GM19438 (cell line): ENCODE measurements around the gene NF2.

Experiments
- ATAC-seq: cut with Tn5 transposase; IDR thresholded peaks from one replicate; pipeline ENCODE4 v1.9.1; 2021; ENCODE audit warnings: low read depth; ENCODE audit not compliant: unreplicated experiment

Gene NF2

DNA sequence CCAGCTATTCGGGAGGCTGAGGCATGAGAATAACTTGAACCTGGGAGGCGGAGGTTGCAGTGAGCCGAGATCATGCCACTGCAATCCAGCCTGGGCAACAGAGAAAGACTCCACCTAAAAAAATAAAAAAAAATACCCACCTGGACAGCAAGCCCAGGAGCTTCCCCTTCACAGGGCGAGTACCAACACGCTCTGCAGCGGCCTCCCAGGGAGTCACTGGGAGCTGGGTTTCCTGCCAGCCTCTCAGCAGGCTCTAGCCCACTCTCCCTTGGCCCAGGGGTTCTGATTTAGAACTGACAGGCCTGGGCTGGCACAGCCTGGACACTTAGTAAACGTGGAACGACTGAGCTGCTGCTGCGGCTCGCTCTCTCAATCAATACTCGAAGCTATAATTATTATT, 114.4 kb downstream of the NF2 start:
- ATAC-seq, result no peak

DNA sequence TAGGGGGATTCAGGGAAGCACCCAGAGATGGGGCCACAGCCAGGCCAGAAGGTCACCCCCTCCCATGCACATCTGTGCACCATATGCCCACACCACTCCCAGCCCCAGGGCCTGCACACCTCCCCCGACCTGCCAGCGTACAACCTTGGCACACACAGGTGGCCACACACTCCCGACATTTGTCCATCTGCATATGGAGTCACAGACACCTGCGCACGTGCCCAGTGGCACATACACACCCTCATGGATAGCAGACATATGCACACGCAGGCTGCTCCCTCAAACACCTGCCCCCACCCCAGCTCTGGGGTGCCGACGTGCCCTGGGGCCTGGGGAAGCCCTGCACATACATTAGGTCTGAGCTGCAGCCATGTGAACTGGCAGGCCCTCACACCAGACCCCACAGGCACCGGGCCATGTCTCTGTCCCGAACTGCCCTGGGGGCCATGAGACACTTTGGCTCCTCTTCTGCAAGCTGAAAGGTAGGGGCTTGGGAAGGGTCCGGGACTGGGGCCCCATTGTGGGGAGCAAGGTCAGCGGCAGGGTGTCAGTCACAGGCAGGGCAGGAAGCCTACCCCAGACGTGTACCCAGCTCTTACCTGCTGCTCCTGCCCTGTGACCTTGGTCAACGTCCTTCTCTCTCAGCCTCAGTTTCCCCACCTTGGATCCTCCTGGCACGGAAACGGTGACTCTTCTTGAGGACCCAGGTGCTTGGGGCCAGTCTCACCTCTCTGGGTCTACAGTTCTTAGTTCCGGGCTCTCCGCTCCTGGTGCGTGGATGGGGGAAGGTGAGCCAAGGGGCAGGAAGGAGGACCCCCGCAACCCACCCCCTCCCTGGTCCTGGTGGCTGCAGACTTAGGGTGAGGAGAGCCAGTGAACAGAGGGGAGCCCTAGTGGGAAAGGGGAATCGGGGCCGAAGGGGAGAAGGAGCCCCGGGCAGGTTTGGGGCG, 115.8 kb downstream of the NF2 start:
- ATAC-seq, result no peak

DNA sequence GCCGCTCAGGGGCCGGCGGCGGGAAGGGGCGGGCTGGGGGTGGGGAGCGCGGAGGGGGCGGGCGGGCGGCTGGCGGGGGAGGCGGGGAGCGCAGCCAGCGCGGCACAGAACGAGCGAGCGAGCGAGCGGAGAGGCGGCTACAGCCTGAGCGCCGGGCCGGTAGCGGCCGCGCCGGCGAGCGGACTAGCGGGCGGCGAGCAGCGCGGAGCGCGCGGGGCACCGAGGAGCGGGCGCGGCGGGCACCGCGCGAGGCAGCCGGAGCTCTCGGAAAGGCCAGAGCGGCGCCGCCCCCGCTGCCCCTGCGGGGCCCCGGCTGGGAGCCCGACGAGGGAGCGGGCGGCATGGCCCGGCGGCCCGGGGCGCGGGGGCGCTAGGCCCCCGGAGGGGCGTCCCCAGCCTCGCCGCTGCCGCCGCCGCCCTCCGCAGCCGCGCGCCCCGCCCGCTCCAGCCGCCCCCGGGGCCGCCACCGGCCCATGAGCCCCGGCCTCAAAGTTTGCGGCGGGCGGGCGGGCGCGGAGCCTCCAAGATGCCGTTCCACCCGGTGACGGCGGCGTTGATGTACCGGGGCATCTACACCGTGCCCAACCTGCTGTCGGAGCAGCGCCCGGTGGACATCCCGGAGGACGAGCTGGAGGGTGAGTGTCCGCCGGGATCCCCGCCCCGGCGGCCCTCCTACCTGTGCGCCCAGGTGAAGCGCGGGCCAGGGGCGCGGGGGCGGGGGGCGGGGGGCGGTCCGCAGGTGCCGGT, 116.6 kb downstream of the NF2 start, which contains the start of gene CABP7:
Gene CABP7, plus strand, starts transcription at position 105 of the 747 bp plus-strand sequence. Its CDS starts 422 bp downstream, at position 527.
- no peak for ATAC-seq

DNA sequence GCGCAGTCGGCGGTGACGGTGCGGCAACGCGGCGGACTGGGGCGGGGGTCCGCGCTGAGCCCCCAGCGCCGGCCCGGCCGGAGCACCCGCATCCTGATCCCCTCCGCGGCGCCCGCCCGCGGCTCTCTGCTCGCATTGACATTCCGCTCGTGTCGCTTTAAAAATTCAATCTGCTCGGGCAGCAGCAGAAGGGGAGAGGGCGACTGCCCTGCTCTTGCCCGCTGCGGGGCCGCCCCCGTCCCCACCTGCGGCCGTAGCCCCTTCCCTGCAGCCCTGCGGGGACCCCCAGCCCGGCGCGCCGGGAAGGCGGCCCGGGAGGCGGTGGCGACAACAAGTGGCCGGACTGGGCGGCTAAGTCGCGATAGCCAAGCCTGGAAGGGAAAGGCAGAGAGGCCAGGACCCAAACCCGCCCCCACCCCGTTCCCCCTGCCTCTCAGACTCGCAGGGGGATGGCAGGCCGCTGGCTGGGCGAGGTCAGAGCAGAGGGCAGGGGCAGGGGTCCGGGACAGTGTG, 117.4 kb downstream of the NF2 start:
- ATAC-seq, result no peak

DNA sequence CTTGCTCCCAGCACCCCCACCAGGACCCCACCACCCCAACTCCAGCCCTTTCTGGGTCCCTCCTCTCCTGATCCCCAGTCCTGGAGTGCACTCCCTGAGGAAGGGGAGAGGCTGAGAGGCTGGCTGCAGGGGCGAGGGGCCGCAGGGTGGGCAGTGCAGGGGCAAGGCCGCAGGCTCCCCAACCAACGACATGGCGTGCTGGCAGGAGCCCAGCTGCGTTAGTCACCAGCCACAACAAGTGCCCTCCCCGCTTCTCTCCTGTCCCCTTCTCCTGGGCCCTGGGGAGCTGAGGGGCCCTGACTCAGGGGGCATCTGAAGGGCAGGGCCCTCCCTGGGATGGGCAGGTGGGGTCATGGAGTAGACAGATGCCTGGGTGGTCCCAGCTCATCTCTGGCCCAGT, 118.7 kb downstream of the NF2 start:
- ATAC-seq, result no peak

DNA sequence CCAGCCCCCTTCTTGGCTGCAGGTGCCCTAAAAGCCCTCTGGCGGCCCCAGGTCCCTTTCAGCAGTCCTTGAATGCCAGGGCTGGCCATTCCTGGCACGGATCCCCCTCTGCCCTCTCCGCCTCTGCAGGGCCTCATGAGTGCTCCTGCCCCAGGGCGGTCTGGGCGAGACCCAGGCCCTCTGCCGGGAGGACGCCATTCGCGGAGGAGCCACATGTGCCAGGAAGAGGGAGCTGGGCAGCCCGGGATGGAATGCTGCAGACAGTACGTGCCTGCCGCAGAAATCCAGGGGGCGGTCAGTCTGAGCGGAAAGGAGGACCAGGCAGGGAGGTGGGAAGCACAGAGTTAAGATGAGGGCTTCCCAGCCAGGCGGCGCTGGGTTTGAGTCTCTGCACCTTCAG, 119.2 kb downstream of the NF2 start:
- ATAC-seq, result no peak

DNA sequence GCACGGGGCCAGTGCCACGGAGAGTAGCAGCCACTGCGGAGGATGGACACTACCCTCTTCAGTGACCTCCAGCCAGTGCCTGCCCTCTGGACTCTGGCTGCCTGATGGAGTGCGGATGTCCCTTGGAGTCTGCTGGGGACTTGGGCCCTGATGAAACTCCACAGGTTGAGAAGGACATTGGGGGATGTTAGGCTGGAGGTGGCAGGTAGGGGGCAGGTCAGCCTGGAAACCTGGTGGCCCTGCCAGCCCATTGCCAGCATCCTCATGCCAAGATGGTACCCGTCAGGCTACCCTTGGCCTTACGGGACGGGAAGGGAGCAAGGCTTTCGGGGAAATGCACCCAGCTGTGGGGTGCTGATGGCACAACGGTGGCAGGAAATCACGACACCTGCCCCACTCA, 120.3 kb downstream of the NF2 start:
- ATAC-seq, result no peak

DNA sequence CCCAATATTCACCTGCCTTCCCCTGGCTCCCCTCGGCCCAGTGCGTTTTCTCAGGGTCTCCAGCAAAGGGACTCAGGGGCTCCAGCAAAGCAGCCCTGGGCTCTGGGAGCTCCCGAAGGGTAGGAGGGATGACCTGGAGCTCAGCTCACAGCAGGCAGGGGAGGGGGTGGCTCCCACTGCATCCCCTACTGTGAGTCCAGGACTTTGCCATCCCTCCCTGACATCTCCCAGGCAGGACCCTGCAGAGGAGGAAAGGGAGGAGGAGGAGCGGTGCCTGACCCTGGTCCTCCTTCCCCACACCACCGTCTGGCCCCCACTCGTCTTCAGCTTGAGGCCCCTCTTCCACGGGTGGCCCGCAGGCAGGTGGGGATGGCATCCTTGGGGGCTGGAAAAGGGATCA, 121.4 kb downstream of the NF2 start:
- ATAC-seq, result no peak

DNA sequence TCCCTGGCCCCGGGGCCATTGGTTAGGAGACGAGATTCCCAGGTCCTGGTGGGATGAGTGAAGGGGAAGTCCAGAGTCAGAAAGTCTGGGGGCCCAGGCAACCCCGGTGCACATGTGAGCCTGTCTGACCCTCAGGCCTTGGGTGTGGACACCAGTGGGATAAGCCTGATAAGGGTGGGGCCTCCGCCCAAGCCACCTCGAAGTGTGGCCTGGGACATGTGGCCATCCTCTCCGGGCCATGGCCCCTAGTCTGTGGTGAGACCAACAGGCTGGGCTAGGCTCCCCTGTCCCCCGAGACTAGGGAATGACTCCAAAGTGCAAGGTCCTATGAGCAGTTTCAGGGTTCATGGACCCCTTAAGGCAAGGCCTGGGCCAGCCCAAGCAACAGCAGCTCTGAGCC, 122.7 kb downstream of the NF2 start:
- no peak for ATAC-seq

DNA sequence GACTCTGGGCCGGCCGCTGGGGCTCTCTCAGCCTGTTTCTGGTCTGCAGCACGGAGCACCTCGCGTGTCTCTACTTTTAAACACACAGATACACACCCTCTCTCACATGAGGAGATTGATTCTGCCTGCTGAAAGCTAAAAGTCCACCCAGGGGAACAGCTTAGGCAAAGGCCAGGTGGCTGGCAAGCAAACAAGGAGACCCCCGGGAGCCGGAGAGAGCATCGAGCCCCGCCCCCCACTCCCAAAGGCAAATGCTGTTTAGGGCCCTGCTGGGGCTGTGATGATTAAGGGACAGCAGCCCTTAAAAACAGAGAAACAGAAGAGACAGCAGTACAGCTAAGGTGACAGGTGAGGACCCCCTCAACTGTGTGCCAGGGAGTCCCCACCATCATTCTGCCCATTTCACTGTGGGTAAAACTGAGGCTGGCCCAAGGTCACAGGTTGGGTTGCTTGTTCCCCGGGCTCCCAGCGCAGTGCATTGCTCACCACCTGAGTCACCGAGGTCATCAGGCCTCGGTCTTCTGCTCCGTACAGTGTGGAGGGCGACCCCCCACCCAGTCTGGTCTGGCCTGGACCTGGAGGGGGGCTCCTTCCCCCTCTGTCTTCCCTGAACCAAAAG, 123.2 kb downstream of the NF2 start:
- no peak for ATAC-seq

DNA sequence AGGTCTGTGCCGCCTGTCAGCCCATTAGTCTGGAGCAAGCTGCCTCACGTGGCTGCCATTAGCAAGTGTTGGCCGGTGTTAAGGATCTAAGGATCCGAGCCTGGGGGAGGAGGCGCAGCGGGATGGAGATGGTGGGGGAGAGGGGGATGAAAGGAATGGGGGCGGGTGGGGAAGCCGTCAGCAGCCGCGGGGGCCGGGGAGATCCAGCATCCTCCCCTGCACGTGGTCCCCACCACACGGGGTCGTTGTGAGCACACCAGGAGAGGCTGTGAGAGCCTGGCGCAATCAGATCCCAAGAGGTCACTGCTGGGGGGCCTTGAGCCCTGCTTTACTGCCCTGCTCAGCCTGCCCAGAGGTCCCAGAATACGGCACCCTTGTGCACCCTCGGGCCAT, 123.7 kb downstream of the NF2 start:
- ATAC-seq, result no peak

DNA sequence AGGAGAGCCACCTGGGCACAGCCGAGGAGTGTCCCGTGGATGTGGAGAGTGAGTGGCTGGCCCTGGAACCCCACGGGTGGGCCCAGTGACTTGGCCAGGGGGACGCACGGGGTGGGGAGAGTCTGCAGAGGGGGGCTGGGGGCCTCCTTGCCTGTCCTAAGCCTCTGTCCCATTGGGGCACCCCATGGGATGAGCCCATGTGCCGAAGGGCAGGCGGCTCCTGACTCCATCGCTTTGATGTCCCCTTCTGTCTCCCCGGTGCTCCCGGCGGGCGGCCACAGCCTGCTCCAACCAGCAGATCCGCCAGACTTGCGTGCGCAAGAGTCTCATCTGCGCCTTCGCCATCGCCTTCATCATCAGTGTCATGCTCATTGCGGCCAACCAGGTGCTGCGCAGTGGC, 125.7 kb downstream of the NF2 start:
- no peak for ATAC-seq

DNA sequence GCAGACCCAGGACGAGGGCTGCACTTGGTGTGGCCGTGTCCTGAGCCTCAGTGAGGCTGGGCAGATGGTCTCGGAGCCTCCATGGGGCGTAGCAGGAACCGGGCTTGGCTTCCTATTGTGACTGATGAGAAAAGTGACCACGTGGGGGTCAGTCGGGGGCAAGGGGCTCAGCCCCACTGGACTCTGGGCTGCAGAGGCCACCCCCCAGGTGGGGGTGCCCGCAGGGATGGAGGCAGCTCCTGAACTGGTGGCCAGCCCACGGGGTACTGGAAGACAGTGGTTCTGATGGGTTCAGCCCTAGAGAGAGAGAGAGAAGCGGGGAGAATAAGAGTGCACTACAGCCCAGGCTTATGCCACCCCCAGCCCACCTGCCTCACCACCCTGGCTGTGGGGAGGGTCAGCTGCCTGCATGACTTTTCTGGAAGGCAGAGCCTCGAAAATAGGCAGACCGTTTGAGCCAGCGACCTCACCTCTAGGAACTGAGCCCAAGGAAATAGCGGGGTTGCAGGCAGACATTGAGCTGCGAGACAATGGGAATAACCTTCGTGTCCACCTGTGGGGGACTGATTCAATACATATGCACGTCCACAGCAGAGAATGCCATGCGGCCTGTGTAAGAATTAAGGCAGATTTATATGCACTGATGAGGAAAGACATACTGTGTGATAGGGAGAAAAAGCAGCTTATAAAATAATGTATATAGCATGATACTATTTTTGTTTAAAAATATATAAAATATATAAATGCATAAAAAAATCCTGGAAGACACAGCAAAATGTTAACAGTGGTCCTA, 127.8 kb downstream of the NF2 start:
- ATAC-seq, result no peak

DNA sequence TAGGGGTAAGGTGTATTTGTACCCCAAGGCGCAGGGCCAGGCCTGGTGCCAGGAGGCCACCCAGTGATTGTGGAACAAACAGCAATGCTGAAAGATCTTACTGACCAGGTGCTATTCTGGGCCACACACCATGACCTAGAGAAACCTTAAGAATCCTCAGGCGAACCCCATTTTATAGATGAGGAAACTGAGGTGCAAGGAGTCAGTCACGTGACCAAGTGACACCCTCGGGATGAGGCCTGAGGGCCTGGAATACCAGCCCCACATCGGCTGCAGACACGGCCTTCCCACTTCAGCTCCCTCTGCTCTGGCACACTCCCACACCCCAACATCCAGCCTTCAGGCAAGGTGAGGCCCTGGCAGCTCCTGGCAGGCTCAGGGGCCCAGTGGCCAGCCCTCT, 129.4 kb downstream of the NF2 start:
- ATAC-seq, result no peak

DNA sequence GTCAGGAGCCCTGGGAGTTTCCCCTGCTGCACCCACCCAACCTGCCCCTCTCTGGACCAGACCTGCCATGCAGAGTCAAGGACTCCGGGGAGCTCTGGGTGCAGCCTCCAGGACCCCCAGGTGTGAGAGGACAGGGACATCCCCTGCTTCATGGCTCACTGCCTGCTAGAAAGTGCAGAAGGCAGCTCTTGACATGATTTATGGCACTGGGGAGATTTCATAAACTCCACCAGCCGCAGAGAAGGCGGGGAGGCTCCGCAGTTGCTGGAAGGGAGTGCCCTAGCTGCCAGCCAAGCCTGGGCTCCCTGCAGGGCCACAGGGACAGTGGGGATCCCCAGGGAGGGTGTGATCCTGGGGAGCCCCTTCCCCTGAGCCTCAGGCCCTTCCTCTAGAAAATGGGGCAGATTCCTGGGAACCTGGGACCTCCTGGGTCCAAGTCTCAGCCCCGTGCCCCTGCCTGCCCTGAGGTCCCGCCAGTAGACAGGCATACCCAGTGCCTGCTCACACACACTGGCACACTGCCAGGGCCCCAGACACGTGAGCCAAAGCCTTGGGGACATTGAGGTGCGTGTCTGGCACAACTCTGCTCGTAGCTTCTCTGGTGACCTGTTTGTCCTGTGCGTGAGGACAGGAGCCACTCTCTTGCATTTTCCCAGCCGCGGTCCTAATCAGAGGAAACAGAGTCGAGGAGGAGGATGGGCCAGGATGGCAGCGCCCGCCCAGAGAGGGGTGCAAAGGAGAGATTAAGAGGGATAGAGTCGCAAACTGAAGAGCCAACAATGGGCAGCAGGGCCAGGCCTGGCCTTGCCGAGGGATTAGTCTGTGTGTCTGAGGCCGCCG, 130.1 kb downstream of the NF2 start:
- ATAC-seq, result no peak

DNA sequence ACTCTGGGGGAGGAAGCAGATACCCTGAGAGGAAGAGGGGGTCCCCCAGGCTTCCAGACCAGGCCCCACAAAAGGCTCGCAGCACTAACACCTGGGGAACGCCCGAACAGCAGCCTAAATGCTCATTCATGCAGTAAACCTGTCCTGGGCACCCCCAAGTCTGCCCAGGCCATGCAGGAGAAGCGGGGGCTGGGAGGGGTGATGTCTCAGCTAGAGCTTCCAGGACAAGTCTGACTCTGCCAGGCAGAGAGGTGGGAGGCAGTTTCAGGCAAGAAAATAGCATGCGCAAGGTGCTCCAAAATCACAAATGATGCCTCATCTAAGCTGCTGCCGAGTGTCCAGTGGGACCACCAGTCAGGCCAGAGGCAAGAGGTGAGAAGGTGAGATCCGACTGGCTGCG, 131.0 kb downstream of the NF2 start:
- no peak for ATAC-seq

DNA sequence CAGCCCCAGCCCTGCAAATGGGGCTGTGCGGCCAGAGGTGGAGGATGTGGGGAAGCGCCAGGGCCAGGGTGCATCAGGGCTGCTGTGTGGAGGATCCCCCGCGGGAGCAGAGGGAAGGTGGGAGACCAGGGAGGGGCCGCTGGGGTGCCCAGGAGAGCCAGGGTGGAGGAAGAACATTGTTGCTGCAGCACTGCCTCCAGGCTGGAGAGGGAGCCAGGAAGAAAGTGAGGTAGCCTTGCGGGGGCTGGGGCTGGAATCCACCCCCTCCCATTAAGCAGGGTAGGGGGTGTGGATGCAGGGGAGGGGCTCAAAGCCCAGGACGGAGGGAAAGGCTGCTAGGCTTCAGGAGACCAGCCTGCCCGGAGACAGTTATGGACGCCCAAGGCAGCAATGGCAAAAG, 131.4 kb downstream of the NF2 start:
- ATAC-seq, result no peak

DNA sequence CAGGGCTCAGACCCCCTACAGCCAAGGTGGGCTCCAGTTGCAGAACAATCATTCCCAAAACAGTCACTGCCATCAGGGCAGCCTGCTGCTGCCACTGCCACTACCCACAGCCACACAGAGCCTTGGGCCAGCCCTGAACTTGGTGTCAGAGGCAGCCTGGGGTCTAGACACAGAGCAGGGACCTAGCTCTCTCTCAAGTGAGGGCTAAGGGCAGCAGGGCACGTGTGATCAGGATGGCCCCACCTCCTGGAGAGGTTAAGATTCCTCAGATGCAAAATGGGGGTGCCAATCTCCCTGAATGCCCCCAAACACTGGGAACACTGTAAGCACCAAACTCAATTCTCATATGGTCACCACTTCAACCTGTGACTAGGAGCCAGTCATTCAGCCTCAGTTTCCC, 132.0 kb downstream of the NF2 start:
- no peak for ATAC-seq
